Endothelial cell of umbilical vein (primary cell): ENCODE measurements around the gene GSKIP. TPM values are rescaled to one million over a fixed set of nuclear protein-coding genes. Genes with fewer than 3 reads are reported as not detected.
A peak's percentile ranks its signal among the peaks of the same experiment; 100 is the strongest.

Source experiments
- BruUV-seq: library from RNA; stranded (reverse); fragments of 400-500 nt; replicated peaks from 2 replicates; lab custom pipeline; 2021; lab: Mats Ljungman, UMichigan
- CTCF ChIA-PET: fragments of 300-600, 350-600 bp; sonication (Branson Sonifier 250); formaldehyde crosslinking; loops from one replicate; lab custom pipeline; 2021; ENCODE audit warnings: antibody characterized with exemption, inconsistent platforms; lab: Charles Lee
- POLR2A ChIA-PET: fragments of 300-600, 350-600 bp; sonication (Branson Sonifier 250); formaldehyde crosslinking; loops from one replicate; lab custom pipeline; 2021; ENCODE audit warnings: antibody characterized with exemption, inconsistent platforms; lab: Charles Lee
- DNase-seq: peaks from one replicate; pipeline ENCODE4 v3.0.0-alpha.2; 2011; ENCODE audit warnings: low read depth, low spot score
- FAIRE-seq: peaks from 2 replicates; lab custom pipeline; 2011; peaks lifted over from hg19 to GRCh38; lab: Jason Lieb, UNC
- H2AFZ ChIP-seq: 2 replicates; pipeline ENCODE4 v1.6.0; 2012; ENCODE audit warnings: low read depth, low read length, control low read depth, inconsistent platforms
- H3K27ac ChIP-seq: 2 replicates; pipeline ENCODE4 v1.5.1; 2011; ENCODE audit warnings: low read depth, mild to moderate bottlenecking, control low read depth, low read length, moderate library complexity; ENCODE audit not compliant: insufficient read depth
- H3K27me3 ChIP-seq, 2 experiments: 2 replicates each; pipeline versions ENCODE4 v1.6.0 to v1.6.1; 2011; ENCODE audit warnings: low read length in 2 of 2, mixed read lengths in 1 of 2; ENCODE audit not compliant: control insufficient read depth in 2 of 2, insufficient read depth in 2 of 2
- H3K36me3 ChIP-seq, 2 experiments: 2 replicates in 1 of 2; 3 replicates in 1 of 2; pipeline ENCODE4 v1.5.1; 2011; ENCODE audit warnings: low read length in 2 of 2, mild to moderate bottlenecking in 1 of 2, moderate library complexity in 1 of 2; ENCODE audit not compliant: control insufficient read depth in 2 of 2, insufficient read depth in 2 of 2; ENCODE audit errors: extremely low read depth in 1 of 2
- H3K4me1 ChIP-seq: 3 replicates; pipeline ENCODE4 v1.5.1; 2011; ENCODE audit warnings: mild to moderate bottlenecking, low read length; ENCODE audit not compliant: control insufficient read depth, insufficient read depth; ENCODE audit errors: extremely low read depth
- H3K4me2 ChIP-seq: 2 replicates; pipeline ENCODE4 v1.6.1; 2011; ENCODE audit warnings: low read length, control low read depth, mixed read lengths; ENCODE audit not compliant: insufficient read depth
- H3K4me3 ChIP-seq, 3 experiments: fragments of 200-600 bp in 1 of 3; sonication (generic), shearing (Covaris generic) in 1 of 3; replicated peaks in 1 of 3; 2 replicates each; pipeline ENCODE4 v1.5.1; 2011 to 2016; ENCODE audit warnings: control low read depth in 3 of 3, low read length in 3 of 3, mild to moderate bottlenecking in 2 of 3, inconsistent platforms in 1 of 3, low read depth in 1 of 3, moderate library complexity in 1 of 3; ENCODE audit not compliant: insufficient read depth in 1 of 3
- H3K79me2 ChIP-seq: 2 replicates; pipeline ENCODE4 v1.6.0; 2012; ENCODE audit warnings: low read length, inconsistent platforms; ENCODE audit not compliant: control insufficient read depth, insufficient read depth
- H3K9ac ChIP-seq: replicated peaks from 2 replicates; pipeline ENCODE3; 2011; ENCODE audit warnings: low read length, control low read depth; ENCODE audit not compliant: insufficient read depth; ENCODE audit errors: extremely low read depth
- H3K9me1 ChIP-seq: replicated peaks from 3 replicates; pipeline ENCODE4 v1.6.0; 2011; ENCODE audit warnings: mild to moderate bottlenecking, low read length; ENCODE audit not compliant: control insufficient read depth, insufficient read depth; ENCODE audit errors: extremely low read depth
- H3K9me3 ChIP-seq: replicated peaks from 2 replicates; pipeline ENCODE4 v1.5.1; 2012; ENCODE audit warnings: low read length, inconsistent platforms; ENCODE audit not compliant: control insufficient read depth, insufficient read depth
- H4K20me1 ChIP-seq: replicated peaks from 2 replicates; pipeline ENCODE3; 2011; ENCODE audit warnings: mild to moderate bottlenecking, low read length; ENCODE audit not compliant: control insufficient read depth, insufficient read depth; ENCODE audit errors: extremely low read depth
- CTCF ChIP-seq, 2 donors: IDR thresholded peaks; 1 replicate in 1 of 2; 2 replicates in 1 of 2; pipeline ENCODE4 v1.5.1; 2011; ENCODE audit warnings: low read length in 2 of 2, mild to moderate bottlenecking in 2 of 2, moderate library complexity in 2 of 2, control low read depth in 1 of 2, inconsistent platforms in 1 of 2, low read depth in 1 of 2; ENCODE audit not compliant: insufficient read depth in 1 of 2; ENCODE audit errors: extremely low read depth in 1 of 2
- EZH2 ChIP-seq: IDR thresholded peaks from 2 replicates; pipeline ENCODE4 v1.6.1; 2012; ENCODE audit warnings: borderline replicate concordance, low read depth, mild to moderate bottlenecking, moderate library complexity, low read length, inconsistent platforms; ENCODE audit not compliant: severe bottlenecking
- GATA2 ChIP-seq: IDR thresholded peaks from 2 replicates; pipeline ENCODE4 v1.7.0; 2011; ENCODE audit warnings: low read depth, mild to moderate bottlenecking, moderate library complexity, mixed read lengths, low read length; ENCODE audit not compliant: insufficient read length, insufficient read depth
- MAX ChIP-seq: IDR thresholded peaks from 2 replicates; pipeline ENCODE4 v1.6.1; 2011; ENCODE audit not compliant: insufficient read depth, insufficient read length
- POLR2A ChIP-seq: IDR thresholded peaks from 2 replicates; pipeline ENCODE4 v1.6.1; 2012; ENCODE audit warnings: low read depth, mild to moderate bottlenecking, control low read depth, low read length
- POLR2AphosphoS5 ChIP-seq: IDR thresholded peaks from 2 replicates; pipeline ENCODE4 v1.6.1; 2012; ENCODE audit warnings: low read depth, mild to moderate bottlenecking, control low read depth, low read length, moderate library complexity; ENCODE audit not compliant: insufficient read depth
- dilution Hi-C: fragments of 300-500 bp; cut with MboI; formaldehyde crosslinking; loops from one replicate; pipeline ENCODE4 v1.15.0; 2019; ENCODE audit warnings: low sequenced_read_pairs; ENCODE audit not compliant: extremely low pct_ligation_motif_present
- intact Hi-C: fragments of 100-400 bp; cut with micrococcal nuclease; formaldehyde crosslinking; loops from one replicate; pipeline ENCODE4 v1.10.0; 2022
- polyA plus RNA-seq, 4 experiments: library from polyadenylated mRNA; depleted of rRNA in 3 of 4; stranded (reverse) in 3 of 4; unstranded in 1 of 4; fragments of >200 nt; gene quantifications; 2 replicates each; pipeline versions ENCODE4 v1.2.1 to v1.2.3, GENCODE V29; 2011 to 2012; ENCODE audit warnings: missing spikeins in 1 of 4
- total RNA-seq: library from RNA; stranded (reverse); gene quantifications from 2 replicates; pipeline ENCODE4 v1.2.3, GENCODE V29; 2021

GSKIP gene
- total and polyA plus RNA-seq, 2 donors (not counting 3 experiments of a cell fraction or from before 2014, with no cell fraction given) = 9.2 to 15.9 TPM

- dilution Hi-C loops (no loop called here), intact Hi-C loops (no loop called here)
- H3K9ac ChIP-seq = peak overlapping the region; percentile 90
- H3K27ac ChIP-seq = peak overlapping the region; percentile 82
- BruUV-seq = no TSS peak
- ChIA-PET POLR2A (no interaction called here), CTCF (interaction anchor here (1.1 kb wide), 1 partner anchor 29 kb away, joined by 3 read pairs; no protein-coding TSS in a partner anchor)
- DNase-seq (peak; percentile 72), FAIRE-seq (peak; percentile 73)
- TF ChIP-seq POLR2A = no peak
- TF ChIP-seq EZH2 = no peak
- TF ChIP-seq GATA2 = no peak
- TF ChIP-seq POLR2AphosphoS5 = no peak
- no peak for TF ChIP-seq CTCF (IDR thresholded peaks at IDR 0.05; ENCODE audit: extremely low read depth in 1 of 2, insufficient read depth in 1 of 2, low read depth in 1 of 2, low read length in 2 of 2)
- TF ChIP-seq MAX = peak; percentile 81
- H3K36me3 ChIP-seq = no peaks in the 10 kb centered on the region
- peaks cover 52% of the 10 kb centered on the region for H3K79me2 ChIP-seq
- H2AFZ ChIP-seq = peak overlapping the region; percentile 95
- H3K27me3 ChIP-seq = no peaks in the 10 kb centered on the region
- H3K4me3 ChIP-seq = peak overlapping the region; percentile 80 to 97 (median 95)
- peak overlapping the region; percentile 97 for H3K4me2 ChIP-seq
- no peaks in the 10 kb centered on the region for H3K9me1 ChIP-seq
- no peaks in the 10 kb centered on the region for H4K20me1 ChIP-seq
- no peaks in the 10 kb centered on the region for H3K9me3 ChIP-seq
- peaks cover 23% of the 10 kb centered on the region for H3K4me1 ChIP-seq
Measured at GRCh38 chr14:96362071-96362964, 1.0 kb upstream of the GSKIP start.
